Neuronal stem cell (in vitro differentiated cells): ENCODE data around the gene ELAVL3.
"Not testable (repeated sequence)": the region's sequence is repeated elsewhere in the genome, so short reads cannot be mapped to it uniquely, and the experiment has no call there.

Experiments
- DNase-seq: peaks from one replicate; pipeline ENCODE4 v3.0.0-alpha.2; 2013; ENCODE audit warnings: low spot score
- H2AFZ ChIP-seq: one replicate; pipeline ENCODE4 v1.6.1; 2013; ENCODE audit warnings: mild to moderate bottlenecking, low read length, inconsistent platforms
- H2AK5ac ChIP-seq: 2 replicates; pipeline ENCODE4 v1.6.1; 2013; ENCODE audit warnings: low read depth, mild to moderate bottlenecking, inconsistent platforms, low read length, moderate library complexity, mixed read lengths
- H2BK120ac ChIP-seq: 2 replicates; pipeline ENCODE4 v1.6.1; 2013; ENCODE audit warnings: low read depth, mild to moderate bottlenecking, inconsistent platforms, low read length, moderate library complexity, mixed read lengths
- H2BK12ac ChIP-seq: one replicate; pipeline ENCODE4 v1.6.1; 2013; ENCODE audit warnings: low read length, inconsistent platforms
- H2BK15ac ChIP-seq: 2 replicates; pipeline ENCODE4 v1.6.1; 2013; ENCODE audit warnings: mild to moderate bottlenecking, low read length, inconsistent platforms, mixed read lengths
- H2BK5ac ChIP-seq: one replicate; pipeline ENCODE4 v1.6.1; 2013; ENCODE audit warnings: inconsistent platforms, mild to moderate bottlenecking, low read length, moderate library complexity
- H3K14ac ChIP-seq: one replicate; pipeline ENCODE4 v1.6.1; 2013; ENCODE audit warnings: low read length, inconsistent platforms
- H3K18ac ChIP-seq: 2 replicates; pipeline ENCODE4 v1.6.1; 2013; ENCODE audit warnings: low read length, inconsistent platforms
- H3K23ac ChIP-seq: 2 replicates; pipeline ENCODE4 v1.6.1; 2013; ENCODE audit warnings: low read depth, mild to moderate bottlenecking, mixed read lengths, low read length, inconsistent platforms; ENCODE audit not compliant: poor library complexity
- H3K27ac ChIP-seq: replicated peaks from 3 replicates; pipeline ENCODE4 v1.5.1; 2013; ENCODE audit warnings: low read length, inconsistent platforms
- H3K27me3 ChIP-seq, 3 experiments: 2 replicates each; pipeline ENCODE4 v1.6.1; 2013; ENCODE audit warnings: low read length in 3 of 3, mild to moderate bottlenecking in 2 of 3, inconsistent platforms in 1 of 3, low read depth in 1 of 3, mixed read lengths in 1 of 3, moderate library complexity in 1 of 3; ENCODE audit not compliant: control insufficient read depth in 3 of 3, insufficient read depth in 3 of 3
- H3K36me3 ChIP-seq, 2 donors: replicated peaks in 1 of 2; 2 replicates each; pipeline ENCODE4 v1.6.1; 2013; ENCODE audit warnings: low read length in 2 of 2; ENCODE audit not compliant: control insufficient read depth in 2 of 2, insufficient read depth in 2 of 2
- H3K4ac ChIP-seq: 2 replicates; pipeline ENCODE4 v1.6.1; 2013; ENCODE audit warnings: inconsistent platforms, mild to moderate bottlenecking, low read length, moderate library complexity
- H3K4me1 ChIP-seq, 2 donors: 1 replicate in 1 of 2; 2 replicates in 1 of 2; pipeline ENCODE4 v1.6.1; 2013; ENCODE audit warnings: low read length in 2 of 2, low read depth in 1 of 2; ENCODE audit not compliant: control insufficient read depth in 2 of 2, insufficient read depth in 1 of 2
- H3K4me2 ChIP-seq: one replicate; pipeline ENCODE4 v1.6.1; 2013; ENCODE audit warnings: mild to moderate bottlenecking, low read length, inconsistent platforms; ENCODE audit not compliant: insufficient read depth, poor library complexity, severe bottlenecking
- H3K4me3 ChIP-seq, 2 donors: 2 replicates each; pipeline ENCODE4 v1.5.1; 2013; ENCODE audit warnings: low read length in 2 of 2, mild to moderate bottlenecking in 2 of 2, inconsistent platforms in 1 of 2, moderate library complexity in 1 of 2
- H3K79me1 ChIP-seq: one replicate; pipeline ENCODE4 v1.6.1; 2013; ENCODE audit warnings: low read depth, mild to moderate bottlenecking, inconsistent platforms, low read length, moderate library complexity
- H3K9ac ChIP-seq: one replicate; pipeline ENCODE4 v1.6.1; 2013; ENCODE audit warnings: mild to moderate bottlenecking, low read depth, low read length, inconsistent platforms; ENCODE audit not compliant: poor library complexity
- H3K9me3 ChIP-seq, 2 donors: replicated peaks in 1 of 2; 2 replicates each; pipeline versions ENCODE3 to v1.6.1; 2013; ENCODE audit warnings: low read length in 2 of 2, mild to moderate bottlenecking in 2 of 2, inconsistent platforms in 1 of 2, low read depth in 1 of 2, mixed read lengths in 1 of 2, moderate library complexity in 1 of 2; ENCODE audit not compliant: control insufficient read depth in 2 of 2, insufficient read depth in 1 of 2
- H4K8ac ChIP-seq: one replicate; pipeline ENCODE4 v1.6.1; 2013; ENCODE audit warnings: low read depth, mild to moderate bottlenecking, inconsistent platforms, low read length, moderate library complexity
- H4K91ac ChIP-seq: one replicate; pipeline ENCODE4 v1.6.1; 2013; ENCODE audit warnings: low read length, low read depth, mild to moderate bottlenecking, inconsistent platforms; ENCODE audit not compliant: poor library complexity
- WGBS, 2 donors: extraction: QIAGEN DNeasy Blood & Tissue Kit; methylation state at CpG; one replicate each; pipeline ENCODE4 v1.1.7; 2013; ENCODE audit warnings: missing lambda C conversion rate in 2 of 2, mixed read lengths in 1 of 2; ENCODE audit not compliant: insufficient read length in 2 of 2, insufficient replicate concordance in 1 of 2; ENCODE audit errors: extremely low coverage in 2 of 2; 5-methylcytosine and 5-hydroxymethylcytosine counted together

The ELAVL3 gene

DNA sequence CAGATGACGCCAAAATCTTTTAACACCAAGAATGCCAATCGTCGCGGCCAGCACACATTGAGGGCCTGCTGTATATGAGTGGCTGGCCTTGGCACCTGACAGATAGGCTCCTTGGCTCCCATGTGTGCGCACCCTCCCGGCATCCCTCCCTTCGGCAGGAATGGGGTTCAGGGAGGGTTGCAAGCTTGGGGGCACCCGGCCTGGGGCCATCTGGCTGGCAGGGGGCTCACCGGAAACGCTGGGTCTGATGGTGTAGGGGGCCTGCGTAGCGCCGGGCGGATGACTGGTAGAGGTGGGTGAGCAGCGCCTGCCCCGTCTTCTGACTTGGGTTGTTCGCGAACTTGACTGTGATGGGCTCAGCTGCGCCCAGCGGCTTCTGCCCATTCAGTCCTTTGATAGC is 23.0 kb downstream of the ELAVL3 start:
- H4K8ac ChIP-seq: no peak overlapping the region
- H2BK15ac ChIP-seq: no peak overlapping the region
- no CpG with 5 or more reads among the region's 20 CpGs for WGBS, 2 donors
- H2AK5ac ChIP-seq: no peak overlapping the region
- H3K4ac ChIP-seq: no peak overlapping the region
- no peak overlapping the region for H3K4me3 ChIP-seq
- H3K4me2 ChIP-seq: no peak overlapping the region
- H3K9ac ChIP-seq: no peak overlapping the region
- H3K27ac ChIP-seq: no peak overlapping the region
- peaks cover 0 to 5% of the 10 kb centered on the region in 2 donors for H3K4me1 ChIP-seq
- H2BK12ac ChIP-seq: no peak overlapping the region
- H2AFZ ChIP-seq: no peak overlapping the region
- H2BK120ac ChIP-seq: peak overlapping the region; percentile 55
- H3K23ac ChIP-seq: peak overlapping the region; percentile 75
- H3K18ac ChIP-seq: peak overlapping the region; percentile 52
- no peak for DNase-seq
- no peaks in the 10 kb centered on the region for H3K79me1 ChIP-seq
- no peaks in the 10 kb centered on the region for H3K27me3 ChIP-seq
- no peaks in the 10 kb centered on the region for H3K9me3 ChIP-seq
- H3K14ac ChIP-seq: no peak overlapping the region
- H4K91ac ChIP-seq: no peak overlapping the region
- H3K36me3 ChIP-seq: peaks cover 0 to 82% of the 10 kb centered on the region in 2 donors
- peak overlapping the region; percentile 30 for H2BK5ac ChIP-seq

DNA sequence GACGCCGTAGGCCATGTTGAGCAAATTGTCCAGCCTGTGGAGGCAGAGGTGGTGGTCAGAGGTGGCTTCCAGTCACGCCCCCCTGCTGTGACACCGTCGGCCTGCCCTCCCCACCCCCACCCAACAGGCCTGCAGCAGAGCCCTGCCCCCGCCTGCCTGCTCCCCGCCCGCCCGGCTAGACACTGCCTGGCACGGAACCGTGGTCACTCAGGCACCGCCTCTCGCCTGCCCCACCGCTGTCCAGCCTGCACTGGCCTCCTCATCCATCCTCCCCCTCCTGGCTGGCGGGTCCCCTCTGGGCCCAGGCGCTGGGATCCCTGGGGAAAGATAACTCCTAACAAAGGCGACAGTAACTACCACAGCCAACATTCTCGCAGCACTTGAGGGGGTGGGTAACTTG is 23.7 kb downstream of the ELAVL3 start:
- no peak overlapping the region for H3K4ac ChIP-seq
- no peak overlapping the region for H3K23ac ChIP-seq
- no peak overlapping the region for H3K14ac ChIP-seq
- H4K8ac ChIP-seq: no peak overlapping the region
- H3K36me3 ChIP-seq: peaks cover 0 to 81% of the 10 kb centered on the region in 2 donors
- no peak overlapping the region for H2BK12ac ChIP-seq
- H3K4me3 ChIP-seq: no peak overlapping the region
- H3K4me2 ChIP-seq: no peak overlapping the region
- no CpG with 5 or more reads among the region's 18 CpGs for WGBS, 2 donors
- no peaks in the 10 kb centered on the region for H3K9me3 ChIP-seq
- peaks cover 2 to 7% of the 10 kb centered on the region in 2 donors for H3K4me1 ChIP-seq
- H3K9ac ChIP-seq: no peak overlapping the region
- H2AFZ ChIP-seq: no peak overlapping the region
- no peak overlapping the region for H3K27ac ChIP-seq
- H2BK15ac ChIP-seq: no peak overlapping the region
- H3K79me1 ChIP-seq: no peaks in the 10 kb centered on the region
- H3K27me3 ChIP-seq: no peaks in the 10 kb centered on the region
- H3K18ac ChIP-seq: no peak overlapping the region
- H2BK120ac ChIP-seq: no peak overlapping the region
- no peak for DNase-seq
- H2BK5ac ChIP-seq: no peak overlapping the region
- H2AK5ac ChIP-seq: no peak overlapping the region
- no peak overlapping the region for H4K91ac ChIP-seq

DNA sequence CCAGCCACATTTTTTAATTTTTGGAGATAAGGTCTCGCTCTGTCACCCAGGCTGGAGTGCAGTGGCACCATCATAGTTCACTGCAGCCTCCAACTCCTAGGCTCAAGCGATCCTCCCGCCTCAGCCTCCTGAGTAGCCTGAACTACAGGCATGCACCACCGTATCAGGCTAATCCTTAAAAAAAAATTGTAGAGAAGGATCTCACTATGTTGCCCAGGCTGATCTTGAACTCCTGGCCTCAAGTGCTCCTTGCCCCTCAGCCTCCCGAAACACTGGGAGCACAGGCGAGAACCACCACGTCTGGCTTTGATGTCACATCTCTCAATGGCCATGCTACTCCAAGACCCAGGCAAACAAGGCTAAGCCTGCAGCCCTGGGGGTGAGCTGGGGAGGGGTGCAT is 24.2 kb downstream of the ELAVL3 start:
- Histone ChIP-seq H2AK5ac (no peak overlapping the region), H3K9ac (no peak overlapping the region), H2BK5ac (no peak overlapping the region), H3K27me3 (no peaks in the 10 kb centered on the region), H3K4me3 (no peak overlapping the region), H3K4me2 (no peak overlapping the region), H2AFZ (no peak overlapping the region), H3K4me1 (peaks cover 6 to 10% of the 10 kb centered on the region in 2 donors), H4K8ac (no peak overlapping the region), H3K23ac (no peak overlapping the region), H3K79me1 (no peaks in the 10 kb centered on the region), H3K9me3 (no peaks in the 10 kb centered on the region), H3K27ac (no peak overlapping the region), H2BK15ac (no peak overlapping the region), H3K14ac (no peak overlapping the region), H3K36me3 (peaks cover 0 to 80% of the 10 kb centered on the region in 2 donors), H2BK12ac (no peak overlapping the region), H3K4ac (no peak overlapping the region), H2BK120ac (no peak overlapping the region), H4K91ac (no peak overlapping the region), H3K18ac (no peak overlapping the region)
- WGBS, 2 donors: no CpG with 5 or more reads among the region's 7 CpGs
- DNase-seq: no peak

DNA sequence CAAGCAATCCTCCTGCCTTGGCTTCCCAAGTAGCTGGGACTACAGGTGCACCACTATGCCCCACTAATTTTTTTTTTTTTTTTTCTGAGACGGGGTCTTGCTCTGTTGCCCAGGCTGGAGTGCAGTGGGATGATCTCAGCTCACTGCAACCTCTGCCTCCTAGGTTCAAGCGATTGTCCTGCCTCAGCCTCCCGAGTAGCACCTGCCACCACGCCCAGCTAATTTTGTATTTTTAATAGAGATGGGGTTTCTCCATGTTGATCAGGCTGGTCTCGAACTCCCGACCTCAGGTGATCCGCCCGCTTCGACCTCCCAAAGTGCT is 25.7 kb downstream of the ELAVL3 start:
- not testable (repeated sequence) for H2BK15ac ChIP-seq, H2AFZ ChIP-seq, H2AK5ac ChIP-seq, DNase-seq, H3K14ac ChIP-seq, H3K27me3 ChIP-seq, H4K91ac ChIP-seq, H3K18ac ChIP-seq, H3K4ac ChIP-seq, H3K4me3 ChIP-seq, H2BK12ac ChIP-seq, H3K9me3 ChIP-seq, H2BK120ac ChIP-seq, H3K4me2 ChIP-seq, H2BK5ac ChIP-seq, H4K8ac ChIP-seq, H3K23ac ChIP-seq, H3K79me1 ChIP-seq, H3K9ac ChIP-seq, H3K27ac ChIP-seq
- no CpG with 5 or more reads among the region's 9 CpGs for WGBS, 2 donors
- Histone ChIP-seq H3K4me1 (peaks cover 15 to 16% of the 10 kb centered on the region in 2 donors), H3K36me3 (peaks cover 0 to 75% of the 10 kb centered on the region in 2 donors)
